Adrenal gland (tissue), 12 donors: ENCODE measurements around the gene RNU11. TPM values are rescaled to one million over a fixed set of nuclear protein-coding genes. Genes with fewer than 3 reads are reported as not detected.
"Not testable (repeated sequence)": the region's sequence is repeated elsewhere in the genome, so short reads cannot be mapped to it uniquely, and the experiment has no call there.

Source experiments
- DNase-seq, 7 donors: peaks; one replicate each; pipeline ENCODE4 v3.0.0-alpha.2; 2019 to 2020
- H3K27ac ChIP-seq, 5 donors: fragments of 200-600 bp; sonication (generic) in 4 of 5; 1 replicate in 3 of 5; 2 replicates in 2 of 5; pipeline versions ENCODE4 v1.5.1 to v1.8.0; 2016 to 2020; ENCODE audit warnings: mild to moderate bottlenecking in 1 of 5
- H3K27me3 ChIP-seq: fragments of 200-600 bp; 2 replicates; pipeline ENCODE4 v1.8.0; 2021
- H3K36me3 ChIP-seq, 2 donors: fragments of 200-600 bp; replicated peaks in 1 of 2; 1 replicate in 1 of 2; 2 replicates in 1 of 2; pipeline versions ENCODE4 v1.5.1 to v1.8.0; 2018 to 2022
- H3K4me1 ChIP-seq, 2 donors: fragments of 200-600 bp; replicated peaks in 1 of 2; 1 replicate in 1 of 2; 2 replicates in 1 of 2; pipeline versions ENCODE4 v1.5.1 to v1.8.0; 2018 to 2021
- H3K4me3 ChIP-seq, 4 donors: fragments of 200-600 bp; sonication (generic) in 3 of 4; one replicate each; pipeline ENCODE4 v1.5.1; 2016 to 2018
- H3K9me3 ChIP-seq, 3 donors: fragments of 200-600 bp; sonication (generic) in 1 of 3; replicated peaks in 1 of 3; 1 replicate in 2 of 3; 2 replicates in 1 of 3; pipeline versions ENCODE4 v1.5.1 to v1.8.0; 2016 to 2021
- POLR2A ChIP-seq, 2 donors: fragments of 450-650 bp; IDR thresholded peaks; one replicate each; pipeline ENCODE4 v1.6.1; 2017; ENCODE audit warnings: antibody characterized with exemption in 2 of 2, mild to moderate bottlenecking in 2 of 2, moderate library complexity in 1 of 2
- WGBS, 4 donors: extraction: QIAGEN DNeasy Blood & Tissue Kit in 2 of 4; methylation state at CpG; one replicate each; pipeline versions ENCODE4 v1.1.5 to v1.1.7; 2013 to 2017; 5-methylcytosine and 5-hydroxymethylcytosine counted together
- intact Hi-C, 2 donors: fragments of 100-400 bp; cut with DNase I; formaldehyde crosslinking; loops; one replicate each; pipeline versions ENCODE4 v1.14.1 to v1.15.0; 2022 to 2023
- polyA plus RNA-seq, 3 donors: library from polyadenylated mRNA; stranded (reverse); fragments of 200-250 nt in 2 of 3; fragments of 350-450 nt in 1 of 3; fragmentation: Illumina TruSeq in 1 of 3; extraction: RNeasy Lipid Tissue Mini Kit (QIAGEN cat#74804) in 1 of 3; gene quantifications; one replicate each; pipeline ENCODE4 v1.2.3, GENCODE V29; 2013 to 2014
- total RNA-seq, 9 donors: library from RNA; depleted of rRNA in 4 of 9; stranded (reverse); fragments of >200 nt in 4 of 9; fragments of 120-200 nt in 1 of 9; fragmentation: NEBNext Ultra II Directional in 1 of 9; extraction: Animal tissue kit (Norgen Biotek cat#: 25700) in 1 of 9; gene quantifications; one replicate each; pipeline versions ENCODE4 v1.1.0 to v1.2.4, GENCODE V29; 2013 to 2023
- TF ChIP-seq, protein P1 (sequence below), 6 experiments: fragments of 450-650 bp in 4 of 6; fragments of 200-600 bp in 2 of 6; sonication (generic) in 1 of 6; IDR thresholded peaks; 1 replicate in 5 of 6; 2 replicates in 1 of 6; pipeline versions ENCODE4 v1.5.1 to v1.8.0; 2016 to 2021; ENCODE audit warnings: antibody characterized with exemption in 6 of 6, mild to moderate bottlenecking in 2 of 6, moderate library complexity in 1 of 6
- donor health status: healthy with polysubstance abuse.
- donor health status: Bipolar disorder and iron deficiency.
- donor health status: DM: yes; HTN: yes; CAD: no.
- donor health status: DM: no; HTN: no; CAD: no.
- donor health status: DM: no; HTN: no; CAD: no.
- donor health status: DM: yes; HTN: yes; CAD: no.

Gene RNU11
- total and polyA plus RNA-seq, 12 donors = not detected

DNA sequence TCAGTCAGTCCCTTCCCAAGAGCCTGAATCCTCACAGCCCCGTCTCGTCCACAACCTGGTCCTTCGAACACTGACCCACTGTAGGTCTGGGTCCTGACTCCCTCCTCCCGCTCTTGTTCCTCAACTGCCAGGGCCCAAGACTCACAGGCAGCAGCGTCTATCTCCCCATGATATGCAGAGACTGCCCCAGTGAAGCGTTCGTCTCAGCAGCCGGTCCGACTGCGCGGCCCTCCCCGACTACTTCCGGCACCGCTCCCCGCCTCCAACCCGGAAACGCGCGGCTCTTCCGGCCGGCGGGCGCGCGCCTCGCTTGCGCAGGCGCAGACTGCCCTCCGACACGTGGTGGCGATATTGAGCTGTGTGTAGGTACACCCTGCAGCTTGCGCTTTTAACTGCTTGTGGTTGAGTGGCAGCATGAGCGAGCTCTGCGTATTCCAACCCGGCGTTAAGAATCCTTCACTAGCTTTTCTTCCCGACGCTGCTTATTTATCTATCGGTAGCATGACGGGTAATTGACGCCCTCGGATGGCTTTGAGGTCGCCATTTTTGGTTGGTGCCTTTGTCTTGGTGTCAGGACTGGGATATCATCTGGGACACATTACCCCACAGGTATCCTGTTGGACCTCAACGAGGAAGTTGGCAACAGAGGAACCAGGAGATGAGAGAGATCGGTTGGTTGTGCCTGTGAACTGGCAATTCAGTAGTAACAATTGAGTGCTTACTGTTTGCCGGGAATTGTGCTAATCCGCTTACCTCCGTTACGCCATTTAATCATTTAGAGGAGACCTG, 5.4 kb upstream of the RNU11 start, which contains the start of gene TAF12:
TSS of gene TAF12 (minus strand) at position 221 of the 789 bp plus-strand sequence. CDS start 20,986 bp downstream, outside the sequence.
- Histone ChIP-seq H3K4me3 (peak within 1 kb of the TSS in 3 of 4 donors; percentile 69 to 77 (median 75)), H3K36me3 (no peaks in the 10 kb centered on the region), H3K27me3 (no peaks in the 10 kb centered on the region), H3K4me1 (peaks cover 8 to 35% of the 10 kb centered on the region in 2 donors), H3K27ac (peak within 1 kb of the TSS; percentile 74 to 94 (median 91)), H3K9me3 (no peaks in the 10 kb centered on the region)
- DNase-seq = peak; percentile 91 to 96 (median 94)
- TF ChIP-seq, protein P1, sequence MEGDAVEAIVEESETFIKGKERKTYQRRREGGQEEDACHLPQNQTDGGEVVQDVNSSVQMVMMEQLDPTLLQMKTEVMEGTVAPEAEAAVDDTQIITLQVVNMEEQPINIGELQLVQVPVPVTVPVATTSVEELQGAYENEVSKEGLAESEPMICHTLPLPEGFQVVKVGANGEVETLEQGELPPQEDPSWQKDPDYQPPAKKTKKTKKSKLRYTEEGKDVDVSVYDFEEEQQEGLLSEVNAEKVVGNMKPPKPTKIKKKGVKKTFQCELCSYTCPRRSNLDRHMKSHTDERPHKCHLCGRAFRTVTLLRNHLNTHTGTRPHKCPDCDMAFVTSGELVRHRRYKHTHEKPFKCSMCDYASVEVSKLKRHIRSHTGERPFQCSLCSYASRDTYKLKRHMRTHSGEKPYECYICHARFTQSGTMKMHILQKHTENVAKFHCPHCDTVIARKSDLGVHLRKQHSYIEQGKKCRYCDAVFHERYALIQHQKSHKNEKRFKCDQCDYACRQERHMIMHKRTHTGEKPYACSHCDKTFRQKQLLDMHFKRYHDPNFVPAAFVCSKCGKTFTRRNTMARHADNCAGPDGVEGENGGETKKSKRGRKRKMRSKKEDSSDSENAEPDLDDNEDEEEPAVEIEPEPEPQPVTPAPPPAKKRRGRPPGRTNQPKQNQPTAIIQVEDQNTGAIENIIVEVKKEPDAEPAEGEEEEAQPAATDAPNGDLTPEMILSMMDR (IDR thresholded peaks at IDR 0.05) = peak in 4 of 6 experiments; percentile 27 to 41 (median 38)
- TF ChIP-seq POLR2A (IDR thresholded peaks at IDR 0.05) = peak; percentile 96 to 99
- 0 to 1% (median 1%) methylated on average over 9 to 49 of the region's 49 CpGs for WGBS, 4 donors
- intact Hi-C loops = no loop called here

DNA sequence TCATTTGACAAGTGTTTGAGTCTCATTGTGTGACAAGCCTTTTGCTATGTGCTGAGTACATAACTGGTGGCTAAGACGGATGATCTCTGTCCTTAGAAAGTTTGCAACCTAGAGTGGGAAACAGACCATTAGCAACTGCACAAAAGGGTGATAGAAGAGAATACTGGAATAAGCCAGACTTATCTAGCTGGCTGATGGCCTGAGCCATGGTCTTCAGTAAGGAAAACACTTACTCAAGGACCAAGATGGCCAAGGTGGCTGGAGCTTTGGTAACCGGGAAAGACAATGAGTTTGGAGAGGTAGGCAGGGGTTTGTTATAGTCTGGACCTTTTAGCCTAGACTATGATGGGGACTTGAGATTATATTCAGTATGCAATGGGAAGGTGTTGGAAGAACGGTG, 3.9 kb upstream of the RNU11 start:
- no peak overlapping the region for H3K4me3 ChIP-seq
- intact Hi-C loops = no loop called here
- TF ChIP-seq POLR2A (IDR thresholded peaks at IDR 0.05) = no peak
- TF ChIP-seq, protein P1 (IDR thresholded peaks at IDR 0.05) = no peak
- peak overlapping the region in 2 of 5 donors; percentile 91 to 94 for H3K27ac ChIP-seq
- peaks cover 8 to 38% of the 10 kb centered on the region in 2 donors for H3K4me1 ChIP-seq
- no peaks in the 10 kb centered on the region for H3K9me3 ChIP-seq
- no peaks in the 10 kb centered on the region for H3K36me3 ChIP-seq
- DNase-seq = no peak
- no peaks in the 10 kb centered on the region for H3K27me3 ChIP-seq
- WGBS, 4 donors = 67 to 94% (median 91%) methylated on average over 3 of the region's 3 CpGs

DNA sequence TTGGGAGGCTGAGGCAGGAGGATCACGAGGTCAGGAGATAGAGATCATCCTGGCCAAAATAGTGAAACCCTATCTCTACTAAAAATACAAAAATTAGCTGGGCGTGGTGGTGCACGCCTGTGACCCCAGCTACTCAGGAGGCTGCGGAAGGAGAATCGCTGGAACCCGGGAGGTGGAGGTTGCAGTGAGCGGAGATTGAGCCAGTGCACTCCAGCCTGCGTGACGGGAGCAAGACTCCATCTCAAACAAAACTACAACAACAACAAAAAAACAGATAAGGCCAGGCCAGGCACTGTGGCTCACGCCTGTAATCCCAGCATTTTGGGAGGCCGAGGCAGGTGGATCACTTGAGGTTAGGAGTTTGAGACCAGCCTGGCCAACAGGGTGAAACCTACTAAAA, 3.0 kb upstream of the RNU11 start:
- WGBS, 4 donors = 95 to 98% (median 97%) methylated on average over 11 of the region's 11 CpGs
- H3K36me3 ChIP-seq, DNase-seq, intact Hi-C loops, H3K9me3 ChIP-seq, H3K4me3 ChIP-seq, H3K27ac ChIP-seq, H3K27me3 ChIP-seq: not testable (repeated sequence)
- peaks cover 8 to 36% of the 10 kb centered on the region in 2 donors for H3K4me1 ChIP-seq

DNA sequence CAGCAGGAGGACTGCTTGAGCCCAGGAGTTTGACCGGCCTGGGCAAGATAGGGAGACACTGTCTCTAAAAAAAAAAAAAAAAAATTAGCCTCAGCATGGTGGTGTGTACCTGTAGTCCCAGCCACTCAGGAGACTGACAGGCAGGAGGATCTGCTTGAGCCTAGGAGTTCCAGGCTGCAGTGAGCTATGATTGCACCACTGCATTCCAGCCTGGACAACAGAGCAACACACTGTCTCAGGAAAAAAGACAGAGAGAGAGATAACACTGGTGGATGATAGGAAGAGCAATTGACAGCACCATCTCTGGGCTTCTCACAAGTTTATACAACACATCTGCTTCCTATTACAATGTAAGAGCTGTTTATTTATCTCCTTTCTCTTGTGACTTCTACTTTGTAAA, 2.4 kb upstream of the RNU11 start:
- Histone ChIP-seq H3K27me3 (no peaks in the 10 kb centered on the region), H3K36me3 (no peaks in the 10 kb centered on the region), H3K4me1 (peaks cover 8 to 29% of the 10 kb centered on the region in 2 donors), H3K4me3 (no peak overlapping the region), H3K9me3 (no peaks in the 10 kb centered on the region), H3K27ac (no peak overlapping the region)
- intact Hi-C loops = no loop called here
- no peak for DNase-seq
- no peak for TF ChIP-seq POLR2A (IDR thresholded peaks at IDR 0.05)
- TF ChIP-seq, protein P1 (IDR thresholded peaks at IDR 0.05) = no peak
- WGBS, 4 donors = 83 to 100% (median 92%) methylated on average over 1 of the region's 1 CpG
